Measurements from ENCODE around the gene PCDHGA3.

- TF ChIP-seq CTCF (IDR thresholded peaks at IDR 0.05) (no peak), POLR2A (IDR thresholded peaks at IDR 0.05) (no peak)
Observed at GRCh38 chr5:141303756-141304155, 39.9 kb upstream of the PCDHGA3 start, which contains the start of gene SLC25A2.

Data from thyroid gland (tissue), 4 donors.